BJ (cell line): ENCODE data around the gene ARHGDIA. TPM values are rescaled to one million over a fixed set of nuclear protein-coding genes. Genes with fewer than 3 reads are reported as not detected.

Source experiments
- CTCF ChIA-PET: fragments of 350-600 bp; formaldehyde crosslinking; extraction: SDS; loops from one replicate; lab custom pipeline; 2021; ENCODE audit warnings: antibody characterized with exemption, inconsistent platforms; lab: Yijun Ruan, JAX
- POLR2A ChIA-PET: fragments of 300-600 bp; sonication (Branson Sonifier 250); formaldehyde crosslinking; extraction: SDS; loops from one replicate; lab custom pipeline; 2021; ENCODE audit warnings: antibody characterized with exemption; lab: Charles Lee
- DNase-seq: peaks from one replicate; pipeline ENCODE4 v3.0.0-alpha.2; 2011; ENCODE audit warnings: low read depth
- H3K27me3 ChIP-seq: 2 replicates; pipeline ENCODE4 v1.6.0; 2011; ENCODE audit warnings: low read length; ENCODE audit not compliant: control insufficient read depth, insufficient read depth
- H3K36me3 ChIP-seq: 2 replicates; pipeline ENCODE4 v1.5.1; 2011; ENCODE audit warnings: low read length; ENCODE audit not compliant: control insufficient read depth, insufficient read depth
- H3K4me3 ChIP-seq: 2 replicates; pipeline ENCODE4 v1.5.1; 2011; ENCODE audit warnings: low read depth, mild to moderate bottlenecking, control low read depth, low read length
- polyA plus RNA-seq: library from polyadenylated mRNA; depleted of rRNA; stranded (reverse); fragments of >200 nt; gene quantifications from 2 replicates; pipeline ENCODE4 v1.2.3, GENCODE V29; 2011
- TF ChIP-seq, protein P1 (sequence below): IDR thresholded peaks from 2 replicates; pipeline ENCODE4 v1.5.1; 2011; ENCODE audit warnings: low read depth, mild to moderate bottlenecking, control low read depth, inconsistent platforms, low read length, moderate library complexity; ENCODE audit not compliant: insufficient read depth

Gene ARHGDIA
- polyA plus RNA-seq, 1 experiment: 163 TPM

DNA sequence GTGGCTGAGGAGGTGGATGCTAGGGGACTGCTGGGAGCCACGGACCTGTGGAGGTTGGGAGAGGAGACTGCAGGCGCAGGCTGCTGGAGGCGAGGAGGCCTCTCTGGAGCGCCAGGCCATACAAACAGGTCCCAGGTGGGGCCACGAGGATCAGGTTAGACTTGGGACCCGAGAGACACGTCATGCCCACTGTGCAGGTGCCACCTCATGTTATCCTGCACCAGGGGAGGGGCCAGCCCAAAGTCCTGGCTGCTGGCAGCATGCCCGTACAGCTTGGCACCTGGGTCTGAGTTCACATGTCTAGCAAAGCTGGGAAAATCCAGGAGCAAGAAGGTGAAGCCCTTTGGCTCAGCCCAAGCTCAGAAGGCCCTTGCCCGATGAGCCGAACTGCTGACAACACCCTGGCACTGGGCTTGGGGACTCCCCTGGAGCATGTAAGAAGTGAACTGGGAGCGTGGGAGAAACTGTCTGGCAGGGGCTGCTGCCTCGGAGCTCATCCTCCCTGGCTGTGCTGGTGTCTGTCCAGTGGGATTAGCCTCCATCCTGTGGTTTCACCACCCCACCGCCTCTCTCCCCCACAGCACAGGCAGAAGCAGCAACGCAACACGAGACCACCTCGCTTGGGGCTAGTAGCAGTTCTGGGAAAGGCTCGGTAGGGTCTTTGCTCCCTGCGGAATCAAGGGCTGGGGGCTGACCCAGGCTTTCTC lies 5.3 kb downstream of the ARHGDIA start:
- H3K36me3 ChIP-seq: peaks cover 30% of the 10 kb centered on the region
- POLR2A ChIA-PET: no interaction called here
- H3K27me3 ChIP-seq: no peaks in the 10 kb centered on the region
- no peak overlapping the region for H3K4me3 ChIP-seq
- TF ChIP-seq, protein P1, sequence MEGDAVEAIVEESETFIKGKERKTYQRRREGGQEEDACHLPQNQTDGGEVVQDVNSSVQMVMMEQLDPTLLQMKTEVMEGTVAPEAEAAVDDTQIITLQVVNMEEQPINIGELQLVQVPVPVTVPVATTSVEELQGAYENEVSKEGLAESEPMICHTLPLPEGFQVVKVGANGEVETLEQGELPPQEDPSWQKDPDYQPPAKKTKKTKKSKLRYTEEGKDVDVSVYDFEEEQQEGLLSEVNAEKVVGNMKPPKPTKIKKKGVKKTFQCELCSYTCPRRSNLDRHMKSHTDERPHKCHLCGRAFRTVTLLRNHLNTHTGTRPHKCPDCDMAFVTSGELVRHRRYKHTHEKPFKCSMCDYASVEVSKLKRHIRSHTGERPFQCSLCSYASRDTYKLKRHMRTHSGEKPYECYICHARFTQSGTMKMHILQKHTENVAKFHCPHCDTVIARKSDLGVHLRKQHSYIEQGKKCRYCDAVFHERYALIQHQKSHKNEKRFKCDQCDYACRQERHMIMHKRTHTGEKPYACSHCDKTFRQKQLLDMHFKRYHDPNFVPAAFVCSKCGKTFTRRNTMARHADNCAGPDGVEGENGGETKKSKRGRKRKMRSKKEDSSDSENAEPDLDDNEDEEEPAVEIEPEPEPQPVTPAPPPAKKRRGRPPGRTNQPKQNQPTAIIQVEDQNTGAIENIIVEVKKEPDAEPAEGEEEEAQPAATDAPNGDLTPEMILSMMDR: no peak
- CTCF ChIA-PET: interaction anchor here (0.7 to 0.9 kb wide), 2 partner anchors 147 to 182 kb away, joined by 3 to 4 read pairs; partner anchors contain the start of genes ARL16 and HGS
- DNase-seq: no peak

DNA sequence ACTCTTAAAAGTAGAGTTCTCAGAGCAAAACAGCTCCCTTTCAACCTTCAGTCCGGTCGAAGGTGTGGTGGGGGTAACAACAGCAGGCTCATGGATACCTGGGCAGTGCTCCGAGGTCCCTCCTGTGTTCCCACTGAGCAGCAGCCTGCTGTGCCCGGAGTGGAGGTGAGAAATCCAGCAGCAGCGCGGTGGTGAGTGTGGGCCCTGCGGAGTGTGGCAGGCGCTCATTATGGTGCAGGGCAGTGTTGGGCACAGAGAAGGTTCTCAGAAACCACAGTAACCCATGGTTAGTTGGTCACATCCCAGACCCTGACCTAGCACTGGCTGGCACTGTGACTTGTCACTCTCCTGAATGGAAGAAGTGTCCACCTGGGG lies 5.8 kb downstream of the ARHGDIA start:
- ChIA-PET POLR2A (no interaction called here), CTCF (no interaction called here)
- Histone ChIP-seq H3K4me3 (no peak overlapping the region), H3K36me3 (peaks cover 30% of the 10 kb centered on the region), H3K27me3 (no peaks in the 10 kb centered on the region)
- TF ChIP-seq, protein P1: no peak
- no peak for DNase-seq

DNA sequence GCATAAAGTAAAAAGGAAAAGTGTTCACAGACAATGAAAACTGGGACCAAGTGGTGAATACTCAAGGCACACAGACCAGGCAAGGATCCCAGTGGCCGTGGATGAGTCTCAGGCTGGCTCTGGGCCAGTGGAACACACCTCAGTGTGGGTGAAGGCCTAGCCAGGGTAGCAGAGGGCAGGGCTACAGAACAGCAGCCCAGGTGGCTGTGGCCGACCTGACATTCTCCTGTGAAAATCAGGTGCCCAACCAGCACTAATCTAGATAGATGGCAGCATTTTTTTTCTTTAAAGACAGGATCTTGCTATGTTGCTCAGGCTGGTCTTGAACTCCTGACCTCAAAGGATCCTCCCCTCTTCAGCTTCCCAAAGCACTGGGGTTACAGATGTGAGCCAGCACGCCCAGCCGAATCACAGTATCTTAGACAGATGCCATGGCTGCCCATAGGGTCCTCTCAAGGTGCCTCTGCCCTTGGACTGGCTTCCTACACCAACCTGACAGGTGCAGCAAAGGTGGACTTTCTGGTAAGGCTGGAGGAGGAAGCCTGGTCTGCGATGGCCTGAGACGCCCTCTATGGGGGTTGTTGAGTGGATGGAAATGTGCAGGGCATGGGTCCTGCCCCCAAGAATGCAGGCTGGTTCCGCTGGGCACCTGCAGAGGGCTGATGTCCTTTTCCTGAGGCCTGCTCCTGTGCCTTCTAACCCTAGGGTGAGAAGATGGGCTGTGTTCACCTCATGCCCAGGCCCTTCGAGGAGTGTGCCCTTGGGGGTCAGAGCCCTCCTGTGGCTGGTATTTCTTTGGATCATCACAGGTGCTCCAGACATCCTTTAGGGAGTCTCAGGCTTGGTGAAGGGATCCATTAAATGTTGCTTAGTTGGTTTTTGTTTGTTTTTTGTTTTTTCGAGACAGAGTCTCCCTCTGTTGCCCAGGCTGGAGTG lies 7.0 kb downstream of the ARHGDIA start:
- Histone ChIP-seq H3K36me3 (peaks cover 23% of the 10 kb centered on the region), H3K27me3 (no peaks in the 10 kb centered on the region), H3K4me3 (no peak overlapping the region)
- CTCF ChIA-PET: no interaction called here
- no peak for DNase-seq
- POLR2A ChIA-PET: interaction anchor here (0.5 to 0.9 kb wide), 2 partner anchors 151 to 155 kb away, joined by 3 to 4 read pairs; no protein-coding TSS in a partner anchor
- TF ChIP-seq, protein P1: no peak

DNA sequence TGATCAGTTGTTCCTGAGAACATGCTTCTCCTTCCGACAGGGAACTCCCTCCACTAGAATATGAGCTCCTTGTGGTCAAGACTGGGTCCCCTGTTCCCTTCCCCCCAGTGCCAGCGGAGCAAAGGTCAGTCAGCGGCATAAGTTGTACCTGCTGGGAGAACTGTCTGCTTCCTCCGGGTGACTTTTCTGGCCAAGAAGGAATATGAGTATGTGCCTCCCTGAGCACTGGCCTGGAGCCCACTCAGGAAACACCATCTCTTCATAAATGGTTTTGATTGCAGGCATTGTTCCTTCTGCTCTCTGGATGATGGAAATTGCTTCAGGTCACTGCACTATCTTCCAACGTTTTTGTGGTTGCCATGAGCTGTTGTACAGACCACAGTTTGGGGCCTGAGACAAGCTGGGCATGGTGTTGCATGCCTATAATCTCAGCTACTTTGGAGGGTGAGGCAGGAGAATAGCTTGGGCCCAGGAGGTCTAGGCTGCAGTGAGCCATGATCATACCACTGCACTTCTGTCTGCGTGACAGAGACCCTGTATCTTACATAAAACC lies 7.9 kb downstream of the ARHGDIA start:
- ChIA-PET POLR2A (interaction anchor here (0.5 to 0.9 kb wide), 2 partner anchors 150 to 154 kb away, joined by 3 to 4 read pairs; no protein-coding TSS in a partner anchor), CTCF (no interaction called here)
- H3K27me3 ChIP-seq: no peaks in the 10 kb centered on the region
- H3K36me3 ChIP-seq: peaks cover 19% of the 10 kb centered on the region
- DNase-seq: no peak
- no peak overlapping the region for H3K4me3 ChIP-seq
- TF ChIP-seq, protein P1: no peak
